MM.1S (cell line): Measurements from ENCODE around the gene PSAPL1.

Experiments
- DNase-seq: peaks from one replicate; pipeline ENCODE4 v3.0.0-alpha.2; 2015
- H2AFZ ChIP-seq: fragments of 300-600 bp; sonication (generic); 2 replicates; pipeline ENCODE4 v1.6.0; 2016; ENCODE audit warnings: antibody characterized with exemption, low read length
- H3F3A ChIP-seq: fragments of 300-600 bp; sonication (generic); 2 replicates; pipeline ENCODE4 v1.6.1; 2016; ENCODE audit warnings: mild to moderate bottlenecking, antibody characterized with exemption, low read length, moderate library complexity, mixed read lengths; ENCODE audit not compliant: insufficient read depth
- H3K27ac ChIP-seq: fragments of 300-600 bp; sonication (generic); 2 replicates; pipeline ENCODE4 v1.5.1; 2016; ENCODE audit warnings: mild to moderate bottlenecking, low read length
- H3K27me3 ChIP-seq: fragments of 300-600 bp; sonication (generic); replicated peaks from 2 replicates; pipeline ENCODE4 v1.6.0; 2016; ENCODE audit warnings: low read length; ENCODE audit not compliant: insufficient read depth
- H3K36me3 ChIP-seq: fragments of 300-600 bp; sonication (generic); replicated peaks from 2 replicates; pipeline ENCODE4 v1.6.1; 2016; ENCODE audit warnings: mild to moderate bottlenecking, low read length, mixed read lengths; ENCODE audit not compliant: insufficient read depth
- H3K4me1 ChIP-seq: fragments of 300-600 bp; sonication (generic); 2 replicates; pipeline ENCODE4 v1.6.1; 2016; ENCODE audit warnings: low read length, mixed read lengths
- H3K4me2 ChIP-seq: fragments of 300-600 bp; sonication (generic); 2 replicates; pipeline ENCODE4 v1.6.0; 2016; ENCODE audit warnings: low read depth, low read length
- H3K4me3 ChIP-seq: fragments of 300-600 bp; sonication (generic); 2 replicates; pipeline ENCODE4 v1.5.1; 2016; ENCODE audit warnings: low read length, mixed read lengths
- H3K79me2 ChIP-seq: fragments of 300-600 bp; sonication (generic); 2 replicates; pipeline ENCODE4 v1.6.1; 2016; ENCODE audit warnings: mixed run types, low read length, mixed read lengths
- H3K9ac ChIP-seq: fragments of 300-600 bp; sonication (generic); 2 replicates; pipeline ENCODE4 v1.6.1; 2016; ENCODE audit warnings: low read length, mixed read lengths
- H3K9me2 ChIP-seq: fragments of 300-600 bp; sonication (generic); replicated peaks from 2 replicates; pipeline ENCODE4 v1.6.1; 2016; ENCODE audit warnings: mild to moderate bottlenecking, low read length, mixed read lengths; ENCODE audit not compliant: insufficient read depth
- H3K9me3 ChIP-seq: fragments of 300-600 bp; sonication (generic); replicated peaks from 2 replicates; pipeline ENCODE4 v1.6.1; 2016; ENCODE audit warnings: mild to moderate bottlenecking, low read length, mixed read lengths; ENCODE audit not compliant: insufficient read depth
- H4K20me1 ChIP-seq: fragments of 300-600 bp; sonication (generic); 2 replicates; pipeline ENCODE4 v1.6.1; 2016; ENCODE audit warnings: mild to moderate bottlenecking, low read length, moderate library complexity, mixed read lengths; ENCODE audit not compliant: insufficient read depth
- CTCF ChIP-seq: fragments of 300-600 bp; sonication (generic); IDR thresholded peaks from 2 replicates; pipeline ENCODE4 v1.5.1; 2016; ENCODE audit warnings: antibody characterized with exemption, low read length, mixed read lengths
- EZH2 ChIP-seq: fragments of 300-600 bp; sonication (generic); optimal IDR thresholded peaks from 2 replicates; pipeline ENCODE3; 2017; ENCODE audit warnings: low read depth, mild to moderate bottlenecking, antibody characterized with exemption, low read length, mixed read lengths
- EZH2phosphoT487 ChIP-seq: fragments of 300-600 bp; sonication (generic); IDR thresholded peaks from 2 replicates; pipeline ENCODE4 v1.6.1; 2018; ENCODE audit warnings: antibody characterized with exemption, low read length

The PSAPL1 gene

GRCh38 chr4:7459471-7459870 lies 24.7 kb upstream of the PSAPL1 start:
- no peak overlapping the region for H3K27ac ChIP-seq
- H3K4me2 ChIP-seq = no peak overlapping the region
- no peak for DNase-seq

GRCh38 chr4:7458477-7458876 lies 23.7 kb upstream of the PSAPL1 start:
- no peaks in the 10 kb centered on the region for H3K9me2 ChIP-seq
- H3K79me2 ChIP-seq = no peaks in the 10 kb centered on the region
- H3K9me3 ChIP-seq = no peaks in the 10 kb centered on the region
- no peak for DNase-seq
- no peak overlapping the region for H3K27ac ChIP-seq
- H3K36me3 ChIP-seq = no peaks in the 10 kb centered on the region
- H3F3A ChIP-seq = no peaks in the 10 kb centered on the region
- no peaks in the 10 kb centered on the region for H4K20me1 ChIP-seq
- H3K4me2 ChIP-seq = no peak overlapping the region
- no peak overlapping the region for H2AFZ ChIP-seq
- H3K4me3 ChIP-seq = no peak overlapping the region
- TF ChIP-seq CTCF (no peak), EZH2 (no peak), EZH2phosphoT487 (no peak)
- no peak overlapping the region for H3K9ac ChIP-seq
- H3K4me1 ChIP-seq = no peaks in the 10 kb centered on the region
- H3K27me3 ChIP-seq = peaks cover 74% of the 10 kb centered on the region

More at GRCh38 chr4:7459471-7459870, 24.7 kb upstream of the PSAPL1 start:
- Histone ChIP-seq H3K9ac (no peak overlapping the region), H3K9me3 (no peaks in the 10 kb centered on the region), H3K79me2 (no peaks in the 10 kb centered on the region), H4K20me1 (no peaks in the 10 kb centered on the region), H3K9me2 (no peaks in the 10 kb centered on the region), H2AFZ (no peak overlapping the region), H3K4me1 (no peaks in the 10 kb centered on the region), H3K36me3 (no peaks in the 10 kb centered on the region), H3K27me3 (peaks cover 84% of the 10 kb centered on the region), H3K4me3 (no peak overlapping the region), H3F3A (no peaks in the 10 kb centered on the region)
- TF ChIP-seq EZH2phosphoT487 = no peak
- TF ChIP-seq CTCF = no peak
- TF ChIP-seq EZH2 = no peak

GRCh38 chr4:7458066-7458425 lies 23.3 kb upstream of the PSAPL1 start:
- TF ChIP-seq CTCF (no peak), EZH2 (no peak), EZH2phosphoT487 (no peak)
- Histone ChIP-seq H3K27me3 (peaks cover 69% of the 10 kb centered on the region), H3K27ac (no peak overlapping the region), H3K4me3 (no peak overlapping the region), H2AFZ (no peak overlapping the region), H3K9me3 (no peaks in the 10 kb centered on the region), H3K9ac (no peak overlapping the region), H3K36me3 (no peaks in the 10 kb centered on the region), H3K9me2 (no peaks in the 10 kb centered on the region), H3F3A (no peaks in the 10 kb centered on the region), H3K4me1 (no peaks in the 10 kb centered on the region), H3K4me2 (no peak overlapping the region), H3K79me2 (no peaks in the 10 kb centered on the region), H4K20me1 (no peaks in the 10 kb centered on the region)
- DNase-seq = no peak
